Panc1 (cell line): ENCODE results near the gene DGCR6. TPM values are rescaled to one million over a fixed set of nuclear protein-coding genes. Genes with fewer than 3 reads are reported as not detected.

Experiments
- ATAC-seq: fragments of 200-7000 bp; cut with Tn5 transposase; 2 replicates; pipeline ENCODE4 v1.9.1; 2020; ENCODE audit warnings: mild to moderate bottlenecking, moderate library complexity
- BruUV-seq: library from RNA; stranded (reverse); fragments of 400-500 nt; replicated peaks from 2 replicates; lab custom pipeline; 2021; lab: Mats Ljungman, UMichigan
- CTCF ChIA-PET: fragments of 300-600 bp; sonication (Branson Sonifier 250); formaldehyde crosslinking; loops from one replicate; lab custom pipeline; 2022; ENCODE audit warnings: antibody characterized with exemption; lab: Charles Lee
- POLR2A ChIA-PET: fragments of 300-600 bp; sonication (Branson Sonifier 250); formaldehyde crosslinking; loops from one replicate; lab custom pipeline; 2022; ENCODE audit warnings: antibody characterized with exemption; lab: Charles Lee
- DNase-seq: peaks from one replicate; pipeline ENCODE4 v3.0.0-alpha.2; 2010; ENCODE audit warnings: low read depth, low spot score
- H3K27ac ChIP-seq: 2 replicates; pipeline ENCODE4 v1.5.1; 2011; ENCODE audit warnings: mild to moderate bottlenecking, low read length, inconsistent platforms
- H3K27me3 ChIP-seq: fragments of 200-500 bp; sonication (Bioruptor generic); 2 replicates; pipeline ENCODE4 v1.6.0; 2014; ENCODE audit warnings: low read length, inconsistent platforms; ENCODE audit not compliant: control insufficient read depth, insufficient read depth
- H3K36me3 ChIP-seq: fragments of 200-500 bp; sonication (Bioruptor generic); 2 replicates; pipeline ENCODE4 v1.5.1; 2014; ENCODE audit warnings: inconsistent platforms, mild to moderate bottlenecking, low read length, moderate library complexity; ENCODE audit not compliant: control insufficient read depth, insufficient read depth
- H3K4me1 ChIP-seq: 2 replicates; pipeline ENCODE4 v1.5.1; 2011; ENCODE audit warnings: inconsistent platforms, mild to moderate bottlenecking, low read length, moderate library complexity; ENCODE audit not compliant: control insufficient read depth, insufficient read depth
- H3K4me3 ChIP-seq, 2 experiments: 2 replicates each; pipeline ENCODE4 v1.5.1; 2011 to 2012; ENCODE audit warnings: low read depth in 2 of 2, low read length in 2 of 2, mild to moderate bottlenecking in 2 of 2, inconsistent platforms in 1 of 2, moderate library complexity in 1 of 2
- H3K9me3 ChIP-seq: fragments of 200-500 bp; sonication (Bioruptor generic); 2 replicates; pipeline ENCODE4 v1.5.1; 2014; ENCODE audit warnings: low read depth, mild to moderate bottlenecking, inconsistent platforms, low read length, moderate library complexity; ENCODE audit not compliant: control insufficient read depth, insufficient read depth
- CTCF ChIP-seq: fragments of 450-650 bp; IDR thresholded peaks from 2 replicates; pipeline ENCODE4 v1.5.1; 2017; ENCODE audit warnings: mild to moderate bottlenecking
- POLR2AphosphoS5 ChIP-seq: IDR thresholded peaks from 2 replicates; pipeline ENCODE4 v1.6.1; 2012; ENCODE audit warnings: mild to moderate bottlenecking, low read depth, low read length, moderate library complexity
- REST ChIP-seq, 2 experiments: IDR thresholded peaks; 2 replicates each; pipeline ENCODE4 v1.6.1; 2011 to 2012; ENCODE audit warnings: low read depth in 2 of 2, control low read depth in 1 of 2, low read length in 1 of 2, mild to moderate bottlenecking in 1 of 2, moderate library complexity in 1 of 2; ENCODE audit not compliant: insufficient read depth in 1 of 2
- SIN3A ChIP-seq: IDR thresholded peaks from 2 replicates; pipeline ENCODE4 v1.6.1; 2012; ENCODE audit warnings: low read depth, mild to moderate bottlenecking, low read length, moderate library complexity, borderline replicate concordance; ENCODE audit not compliant: insufficient read depth
- TCF7L2 ChIP-seq: IDR thresholded peaks from 2 replicates; pipeline ENCODE4 v1.6.1; 2011; ENCODE audit warnings: mild to moderate bottlenecking, low read depth, low read length, inconsistent platforms
- in situ Hi-C: cut with HindIII; loops from 2 replicates; pipeline ENCODE4 v1.10.0; 2016; ENCODE audit warnings: low sequenced_read_pairs, low pct_unique_long_range_greater_than_20kb
- intact Hi-C: fragments of 100-400 bp; cut with micrococcal nuclease; formaldehyde crosslinking; loops from one replicate; pipeline ENCODE4 v1.10.0; 2022; ENCODE audit not compliant: unreplicated experiment
- total RNA-seq: library from RNA; stranded (reverse); gene quantifications from one replicate; pipeline ENCODE4 v1.2.1, GENCODE V29; 2021; ENCODE audit not compliant: unreplicated experiment

Gene DGCR6
- total RNA-seq, 1 experiment from 2014 or later, result 2.2 TPM

- Histone ChIP-seq H3K4me3 (no peak overlapping the region), H3K4me1 (no peaks in the 10 kb centered on the region), H3K27ac (no peak overlapping the region), H3K27me3 (no peaks in the 10 kb centered on the region), H3K36me3 (no peaks in the 10 kb centered on the region), H3K9me3 (no peaks in the 10 kb centered on the region)
- TF ChIP-seq CTCF (no peak), POLR2AphosphoS5 (no peak), SIN3A (no peak), TCF7L2 (no peak), REST (IDR thresholded peaks at IDR 0.05; ENCODE audit: insufficient read depth in 1 of 2, low read depth in 2 of 2, low read length in 1 of 2) (no peak)
- intact Hi-C loops, result no loop called here
- ATAC-seq (no peak), DNase-seq (no peak)
- ChIA-PET POLR2A (no interaction called here), CTCF (no interaction called here)
- BruUV-seq, result no TSS peak
- in situ Hi-C loops, result no loop called here
These were observed 21.5 kb downstream of the DGCR6 start for GRCh38 chr22:18927573-18927972.

- intact Hi-C loops, result no loop called here
- no peaks in the 10 kb centered on the region for H3K27me3 ChIP-seq
- H3K27ac ChIP-seq, result no peak overlapping the region
- no TSS peak for BruUV-seq
- DNase-seq, result no peak
- no peaks in the 10 kb centered on the region for H3K4me1 ChIP-seq
- no peak overlapping the region for H3K4me3 ChIP-seq
- no peak for TF ChIP-seq POLR2AphosphoS5
- TF ChIP-seq REST (IDR thresholded peaks at IDR 0.05; ENCODE audit: insufficient read depth in 1 of 2, low read depth in 2 of 2, low read length in 1 of 2), result no peak
- TF ChIP-seq TCF7L2, result no peak
- TF ChIP-seq SIN3A, result no peak
- no peak for TF ChIP-seq CTCF
- no peaks in the 10 kb centered on the region for H3K9me3 ChIP-seq
- no peaks in the 10 kb centered on the region for H3K36me3 ChIP-seq
- CTCF ChIA-PET, result no interaction called here
- ATAC-seq, result no peak
- POLR2A ChIA-PET, result no interaction called here
- in situ Hi-C loops, result no loop called here
These were observed 23.3 kb downstream of the DGCR6 start for GRCh38 chr22:18929459-18929858.
